HEK293 (cell line): Measurements from ENCODE around the gene THPO.

Experiments
- ZBTB1 ChIP-seq: fragments of 450-650 bp; formaldehyde crosslinking; IDR thresholded peaks from 2 replicates; pipeline ENCODE4 v1.5.1; 2016; ENCODE audit warnings: missing biosample characterization, missing genetic modification characterization
- ZBTB17 ChIP-seq: fragments of 450-650 bp; formaldehyde crosslinking; IDR thresholded peaks from 2 replicates; pipeline ENCODE4 v1.5.1; 2016; ENCODE audit warnings: missing biosample characterization, missing genetic modification characterization
- ZBTB8A ChIP-seq: fragments of 450-650 bp; formaldehyde crosslinking; IDR thresholded peaks from 2 replicates; pipeline ENCODE4 v1.5.1; 2016; ENCODE audit warnings: missing biosample characterization, missing genetic modification characterization
- ZFHX2 ChIP-seq: fragments of 450-650 bp; formaldehyde crosslinking; conservative IDR thresholded peaks from 2 replicates; pipeline ENCODE4 v1.5.1; 2016; ENCODE audit warnings: missing biosample characterization, missing genetic modification characterization
- ZNF10 ChIP-seq: fragments of 450-650 bp; formaldehyde crosslinking; IDR thresholded peaks from 2 replicates; pipeline ENCODE4 v1.5.1; 2017; ENCODE audit warnings: missing biosample characterization, missing genetic modification characterization
- ZNF138 ChIP-seq: fragments of 450-650 bp; formaldehyde crosslinking; IDR thresholded peaks from 2 replicates; pipeline ENCODE4 v1.5.1; 2016; ENCODE audit warnings: missing biosample characterization, missing genetic modification characterization, borderline replicate concordance
- ZNF274 ChIP-seq, 2 experiments: fragments of 200-500 bp in 1 of 2; fragments of 450-650 bp in 1 of 2; sonication (Bioruptor generic) in 1 of 2; formaldehyde crosslinking in 1 of 2; IDR thresholded peaks; 2 replicates each; pipeline versions ENCODE4 v1.5.1 to v1.6.1; 2014 to 2016; ENCODE audit warnings: borderline replicate concordance in 1 of 2, inconsistent platforms in 1 of 2, low read length in 1 of 2, missing biosample characterization in 1 of 2, missing genetic modification characterization in 1 of 2
- ZNF391 ChIP-seq: fragments of 450-650 bp; formaldehyde crosslinking; IDR thresholded peaks from 2 replicates; pipeline ENCODE4 v1.5.1; 2016; ENCODE audit warnings: low read depth, missing biosample characterization, missing genetic modification characterization, borderline replicate concordance
- ZXDB ChIP-seq: fragments of 450-650 bp; formaldehyde crosslinking; IDR thresholded peaks from 2 replicates; pipeline ENCODE4 v1.5.1; 2016; ENCODE audit warnings: missing biosample characterization, missing genetic modification characterization
- TF ChIP-seq, protein P1 (sequence below): fragments of 450-650 bp; formaldehyde crosslinking; IDR thresholded peaks from 2 replicates; pipeline ENCODE4 v1.5.1; 2016; ENCODE audit warnings: missing biosample characterization, missing genetic modification characterization
- TF ChIP-seq, protein P2 (sequence below): fragments of 450-650 bp; formaldehyde crosslinking; IDR thresholded peaks from 2 replicates; pipeline ENCODE4 v1.5.1; 2016; ENCODE audit warnings: missing biosample characterization, missing genetic modification characterization, low read depth
- TF ChIP-seq, protein P3 (sequence below): fragments of 450-650 bp; formaldehyde crosslinking; conservative IDR thresholded peaks from 2 replicates; pipeline ENCODE4 v1.5.1; 2016; ENCODE audit warnings: low read depth, missing biosample characterization, missing genetic modification characterization

DNA sequence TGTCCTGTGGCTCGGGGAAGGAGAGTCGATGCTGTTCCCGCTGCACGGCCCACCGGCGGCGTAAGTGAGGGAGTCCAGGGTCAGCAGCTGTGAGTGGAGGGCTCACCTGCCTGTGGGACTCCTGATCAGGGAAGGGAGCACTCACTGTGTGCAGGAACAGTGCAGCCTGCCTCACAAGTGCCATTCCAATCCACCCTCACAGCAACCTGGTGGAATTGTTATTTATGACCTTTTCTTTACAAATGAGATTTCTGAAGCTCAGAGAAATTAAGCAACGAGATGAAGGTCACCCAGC, 10.9 kb upstream of the THPO start:
- TF ChIP-seq, protein P1, sequence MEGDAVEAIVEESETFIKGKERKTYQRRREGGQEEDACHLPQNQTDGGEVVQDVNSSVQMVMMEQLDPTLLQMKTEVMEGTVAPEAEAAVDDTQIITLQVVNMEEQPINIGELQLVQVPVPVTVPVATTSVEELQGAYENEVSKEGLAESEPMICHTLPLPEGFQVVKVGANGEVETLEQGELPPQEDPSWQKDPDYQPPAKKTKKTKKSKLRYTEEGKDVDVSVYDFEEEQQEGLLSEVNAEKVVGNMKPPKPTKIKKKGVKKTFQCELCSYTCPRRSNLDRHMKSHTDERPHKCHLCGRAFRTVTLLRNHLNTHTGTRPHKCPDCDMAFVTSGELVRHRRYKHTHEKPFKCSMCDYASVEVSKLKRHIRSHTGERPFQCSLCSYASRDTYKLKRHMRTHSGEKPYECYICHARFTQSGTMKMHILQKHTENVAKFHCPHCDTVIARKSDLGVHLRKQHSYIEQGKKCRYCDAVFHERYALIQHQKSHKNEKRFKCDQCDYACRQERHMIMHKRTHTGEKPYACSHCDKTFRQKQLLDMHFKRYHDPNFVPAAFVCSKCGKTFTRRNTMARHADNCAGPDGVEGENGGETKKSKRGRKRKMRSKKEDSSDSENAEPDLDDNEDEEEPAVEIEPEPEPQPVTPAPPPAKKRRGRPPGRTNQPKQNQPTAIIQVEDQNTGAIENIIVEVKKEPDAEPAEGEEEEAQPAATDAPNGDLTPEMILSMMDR (tag by site-specific recombination): no peak
- TF ChIP-seq ZNF138 (tag by site-specific recombination) (no peak), ZBTB1 (tag by site-specific recombination) (no peak), ZNF274 (IDR thresholded peaks at IDR 0.05; ENCODE audit: low read length) (no peak), ZNF274 (tag by site-specific recombination; IDR thresholded peaks at IDR 0.05; ENCODE audit: borderline replicate concordance) (no peak), ZBTB8A (no peak), ZFHX2 (no peak), ZNF10 (tag by site-specific recombination) (no peak), ZBTB17 (tag by site-specific recombination) (no peak), ZNF391 (no peak), ZXDB (tag by site-specific recombination) (no peak)
- TF ChIP-seq, protein P2, sequence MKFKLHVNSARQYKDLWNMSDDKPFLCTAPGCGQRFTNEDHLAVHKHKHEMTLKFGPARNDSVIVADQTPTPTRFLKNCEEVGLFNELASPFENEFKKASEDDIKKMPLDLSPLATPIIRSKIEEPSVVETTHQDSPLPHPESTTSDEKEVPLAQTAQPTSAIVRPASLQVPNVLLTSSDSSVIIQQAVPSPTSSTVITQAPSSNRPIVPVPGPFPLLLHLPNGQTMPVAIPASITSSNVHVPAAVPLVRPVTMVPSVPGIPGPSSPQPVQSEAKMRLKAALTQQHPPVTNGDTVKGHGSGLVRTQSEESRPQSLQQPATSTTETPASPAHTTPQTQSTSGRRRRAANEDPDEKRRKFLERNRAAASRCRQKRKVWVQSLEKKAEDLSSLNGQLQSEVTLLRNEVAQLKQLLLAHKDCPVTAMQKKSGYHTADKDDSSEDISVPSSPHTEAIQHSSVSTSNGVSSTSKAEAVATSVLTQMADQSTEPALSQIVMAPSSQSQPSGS: no peak
- TF ChIP-seq, protein P3, sequence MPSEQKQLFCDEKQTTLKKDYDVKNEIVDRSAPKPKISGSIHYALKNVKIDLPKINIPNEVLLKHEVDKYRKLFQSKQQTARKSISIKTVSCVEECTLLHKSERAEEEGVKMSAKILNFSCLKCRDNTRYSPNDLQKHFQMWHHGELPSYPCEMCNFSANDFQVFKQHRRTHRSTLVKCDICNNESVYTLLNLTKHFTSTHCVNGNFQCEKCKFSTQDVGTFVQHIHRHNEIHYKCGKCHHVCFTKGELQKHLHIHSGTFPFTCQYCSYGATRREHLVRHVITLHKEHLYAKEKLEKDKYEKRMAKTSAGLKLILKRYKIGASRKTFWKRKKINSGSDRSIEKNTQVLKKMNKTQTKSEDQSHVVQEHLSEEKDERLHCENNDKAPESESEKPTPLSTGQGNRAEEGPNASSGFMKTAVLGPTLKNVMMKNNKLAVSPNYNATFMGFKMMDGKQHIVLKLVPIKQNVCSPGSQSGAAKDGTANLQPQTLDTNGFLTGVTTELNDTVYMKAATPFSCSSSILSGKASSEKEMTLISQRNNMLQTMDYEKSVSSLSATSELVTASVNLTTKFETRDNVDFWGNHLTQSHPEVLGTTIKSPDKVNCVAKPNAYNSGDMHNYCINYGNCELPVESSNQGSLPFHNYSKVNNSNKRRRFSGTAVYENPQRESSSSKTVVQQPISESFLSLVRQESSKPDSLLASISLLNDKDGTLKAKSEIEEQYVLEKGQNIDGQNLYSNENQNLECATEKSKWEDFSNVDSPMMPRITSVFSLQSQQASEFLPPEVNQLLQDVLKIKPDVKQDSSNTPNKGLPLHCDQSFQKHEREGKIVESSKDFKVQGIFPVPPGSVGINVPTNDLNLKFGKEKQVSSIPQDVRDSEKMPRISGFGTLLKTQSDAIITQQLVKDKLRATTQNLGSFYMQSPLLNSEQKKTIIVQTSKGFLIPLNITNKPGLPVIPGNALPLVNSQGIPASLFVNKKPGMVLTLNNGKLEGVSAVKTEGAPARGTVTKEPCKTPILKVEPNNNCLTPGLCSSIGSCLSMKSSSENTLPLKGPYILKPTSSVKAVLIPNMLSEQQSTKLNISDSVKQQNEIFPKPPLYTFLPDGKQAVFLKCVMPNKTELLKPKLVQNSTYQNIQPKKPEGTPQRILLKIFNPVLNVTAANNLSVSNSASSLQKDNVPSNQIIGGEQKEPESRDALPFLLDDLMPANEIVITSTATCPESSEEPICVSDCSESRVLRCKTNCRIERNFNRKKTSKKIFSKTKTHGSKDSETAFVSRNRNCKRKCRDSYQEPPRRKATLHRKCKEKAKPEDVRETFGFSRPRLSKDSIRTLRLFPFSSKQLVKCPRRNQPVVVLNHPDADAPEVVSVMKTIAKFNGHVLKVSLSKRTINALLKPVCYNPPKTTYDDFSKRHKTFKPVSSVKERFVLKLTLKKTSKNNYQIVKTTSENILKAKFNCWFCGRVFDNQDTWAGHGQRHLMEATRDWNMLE (tag by site-specific recombination): no peak
